H1 (cell line): ENCODE data around the gene TTYH2. TPM values are rescaled to one million over a fixed set of nuclear protein-coding genes. Genes with fewer than 3 reads are reported as not detected.

Experiments
- CBX5 ChIP-seq: fragments of 300-800, 300-1000 bp; sonication (generic); IDR thresholded peaks from 2 replicates; pipeline ENCODE4 v1.7.1; 2016; ENCODE audit warnings: antibody characterized with exemption, low read length, low read depth
- POLR2A ChIP-seq, 2 experiments: IDR thresholded peaks; 1 replicate in 1 of 2; 2 replicates in 1 of 2; pipeline ENCODE4 v1.6.1; 2011; ENCODE audit warnings: low read depth in 2 of 2, low read length in 2 of 2, mild to moderate bottlenecking in 2 of 2; ENCODE audit errors: control extremely low read depth in 1 of 2
- SIRT6 ChIP-seq: IDR thresholded peaks from one replicate; pipeline ENCODE4 v1.7.1; 2012; ENCODE audit warnings: low read length, inconsistent platforms
- SP4 ChIP-seq: IDR thresholded peaks from 2 replicates; pipeline ENCODE4 v1.6.1; 2012; ENCODE audit warnings: low read length, inconsistent platforms
- polyA plus RNA-seq, 7 experiments: library from polyadenylated mRNA; depleted of rRNA in 3 of 7; stranded (reverse) in 5 of 7; unstranded in 2 of 7; fragments of >200 nt in 5 of 7; fragments of 200-250 nt in 2 of 7; gene quantifications; 1 replicate in 5 of 7; 2 replicates in 1 of 7; 4 replicates in 1 of 7; pipeline versions ENCODE4 v1.2.1 to v1.2.3, GENCODE V29; 2011 to 2013; ENCODE audit warnings: missing spikeins in 2 of 7, mixed read lengths in 2 of 7
- total RNA-seq: library from RNA; stranded (reverse); fragmentation: NEBNext Ultra II Directional; extraction: Animal tissue kit (Norgen Biotek cat#: 25700); gene quantifications from 2 replicates; pipeline ENCODE4 v1.2.1, GENCODE V29; 2021
- TF ChIP-seq, protein P1 (sequence below): fragments of 300-600 bp; sonication (generic); IDR thresholded peaks from 2 replicates; pipeline ENCODE4 v1.7.1; 2012; ENCODE audit warnings: low read length, moderate library complexity, mild to moderate bottlenecking, inconsistent platforms; ENCODE audit not compliant: insufficient replicate concordance

TTYH2 gene
- total and polyA plus RNA-seq, 2 of the 8 experiments (the other 6 are each of a cell fraction or from before 2014, with no cell fraction given) = 3.2 to 9.2 TPM

DNA sequence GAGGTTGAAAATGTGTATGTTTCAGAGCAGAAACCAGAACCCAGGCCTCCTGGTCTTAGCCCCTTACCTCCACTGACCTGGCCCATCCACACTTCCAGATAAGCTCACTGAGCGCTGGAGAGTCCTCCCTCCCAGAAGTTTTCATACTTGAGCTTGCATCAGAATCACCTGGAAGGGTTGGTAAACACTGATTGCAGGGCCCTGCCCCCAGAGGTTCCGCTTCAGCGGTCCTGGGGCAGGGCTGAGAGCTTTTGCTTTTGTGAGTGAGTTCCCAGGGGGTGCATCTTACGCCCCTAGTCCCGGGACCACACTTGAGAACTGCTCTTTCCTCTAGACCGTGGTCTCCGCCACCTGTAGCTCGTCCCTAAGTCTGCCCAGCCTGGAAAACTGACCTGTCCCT lies 20.6 kb downstream of the TTYH2 start (continued):
- TF ChIP-seq, protein P1, sequence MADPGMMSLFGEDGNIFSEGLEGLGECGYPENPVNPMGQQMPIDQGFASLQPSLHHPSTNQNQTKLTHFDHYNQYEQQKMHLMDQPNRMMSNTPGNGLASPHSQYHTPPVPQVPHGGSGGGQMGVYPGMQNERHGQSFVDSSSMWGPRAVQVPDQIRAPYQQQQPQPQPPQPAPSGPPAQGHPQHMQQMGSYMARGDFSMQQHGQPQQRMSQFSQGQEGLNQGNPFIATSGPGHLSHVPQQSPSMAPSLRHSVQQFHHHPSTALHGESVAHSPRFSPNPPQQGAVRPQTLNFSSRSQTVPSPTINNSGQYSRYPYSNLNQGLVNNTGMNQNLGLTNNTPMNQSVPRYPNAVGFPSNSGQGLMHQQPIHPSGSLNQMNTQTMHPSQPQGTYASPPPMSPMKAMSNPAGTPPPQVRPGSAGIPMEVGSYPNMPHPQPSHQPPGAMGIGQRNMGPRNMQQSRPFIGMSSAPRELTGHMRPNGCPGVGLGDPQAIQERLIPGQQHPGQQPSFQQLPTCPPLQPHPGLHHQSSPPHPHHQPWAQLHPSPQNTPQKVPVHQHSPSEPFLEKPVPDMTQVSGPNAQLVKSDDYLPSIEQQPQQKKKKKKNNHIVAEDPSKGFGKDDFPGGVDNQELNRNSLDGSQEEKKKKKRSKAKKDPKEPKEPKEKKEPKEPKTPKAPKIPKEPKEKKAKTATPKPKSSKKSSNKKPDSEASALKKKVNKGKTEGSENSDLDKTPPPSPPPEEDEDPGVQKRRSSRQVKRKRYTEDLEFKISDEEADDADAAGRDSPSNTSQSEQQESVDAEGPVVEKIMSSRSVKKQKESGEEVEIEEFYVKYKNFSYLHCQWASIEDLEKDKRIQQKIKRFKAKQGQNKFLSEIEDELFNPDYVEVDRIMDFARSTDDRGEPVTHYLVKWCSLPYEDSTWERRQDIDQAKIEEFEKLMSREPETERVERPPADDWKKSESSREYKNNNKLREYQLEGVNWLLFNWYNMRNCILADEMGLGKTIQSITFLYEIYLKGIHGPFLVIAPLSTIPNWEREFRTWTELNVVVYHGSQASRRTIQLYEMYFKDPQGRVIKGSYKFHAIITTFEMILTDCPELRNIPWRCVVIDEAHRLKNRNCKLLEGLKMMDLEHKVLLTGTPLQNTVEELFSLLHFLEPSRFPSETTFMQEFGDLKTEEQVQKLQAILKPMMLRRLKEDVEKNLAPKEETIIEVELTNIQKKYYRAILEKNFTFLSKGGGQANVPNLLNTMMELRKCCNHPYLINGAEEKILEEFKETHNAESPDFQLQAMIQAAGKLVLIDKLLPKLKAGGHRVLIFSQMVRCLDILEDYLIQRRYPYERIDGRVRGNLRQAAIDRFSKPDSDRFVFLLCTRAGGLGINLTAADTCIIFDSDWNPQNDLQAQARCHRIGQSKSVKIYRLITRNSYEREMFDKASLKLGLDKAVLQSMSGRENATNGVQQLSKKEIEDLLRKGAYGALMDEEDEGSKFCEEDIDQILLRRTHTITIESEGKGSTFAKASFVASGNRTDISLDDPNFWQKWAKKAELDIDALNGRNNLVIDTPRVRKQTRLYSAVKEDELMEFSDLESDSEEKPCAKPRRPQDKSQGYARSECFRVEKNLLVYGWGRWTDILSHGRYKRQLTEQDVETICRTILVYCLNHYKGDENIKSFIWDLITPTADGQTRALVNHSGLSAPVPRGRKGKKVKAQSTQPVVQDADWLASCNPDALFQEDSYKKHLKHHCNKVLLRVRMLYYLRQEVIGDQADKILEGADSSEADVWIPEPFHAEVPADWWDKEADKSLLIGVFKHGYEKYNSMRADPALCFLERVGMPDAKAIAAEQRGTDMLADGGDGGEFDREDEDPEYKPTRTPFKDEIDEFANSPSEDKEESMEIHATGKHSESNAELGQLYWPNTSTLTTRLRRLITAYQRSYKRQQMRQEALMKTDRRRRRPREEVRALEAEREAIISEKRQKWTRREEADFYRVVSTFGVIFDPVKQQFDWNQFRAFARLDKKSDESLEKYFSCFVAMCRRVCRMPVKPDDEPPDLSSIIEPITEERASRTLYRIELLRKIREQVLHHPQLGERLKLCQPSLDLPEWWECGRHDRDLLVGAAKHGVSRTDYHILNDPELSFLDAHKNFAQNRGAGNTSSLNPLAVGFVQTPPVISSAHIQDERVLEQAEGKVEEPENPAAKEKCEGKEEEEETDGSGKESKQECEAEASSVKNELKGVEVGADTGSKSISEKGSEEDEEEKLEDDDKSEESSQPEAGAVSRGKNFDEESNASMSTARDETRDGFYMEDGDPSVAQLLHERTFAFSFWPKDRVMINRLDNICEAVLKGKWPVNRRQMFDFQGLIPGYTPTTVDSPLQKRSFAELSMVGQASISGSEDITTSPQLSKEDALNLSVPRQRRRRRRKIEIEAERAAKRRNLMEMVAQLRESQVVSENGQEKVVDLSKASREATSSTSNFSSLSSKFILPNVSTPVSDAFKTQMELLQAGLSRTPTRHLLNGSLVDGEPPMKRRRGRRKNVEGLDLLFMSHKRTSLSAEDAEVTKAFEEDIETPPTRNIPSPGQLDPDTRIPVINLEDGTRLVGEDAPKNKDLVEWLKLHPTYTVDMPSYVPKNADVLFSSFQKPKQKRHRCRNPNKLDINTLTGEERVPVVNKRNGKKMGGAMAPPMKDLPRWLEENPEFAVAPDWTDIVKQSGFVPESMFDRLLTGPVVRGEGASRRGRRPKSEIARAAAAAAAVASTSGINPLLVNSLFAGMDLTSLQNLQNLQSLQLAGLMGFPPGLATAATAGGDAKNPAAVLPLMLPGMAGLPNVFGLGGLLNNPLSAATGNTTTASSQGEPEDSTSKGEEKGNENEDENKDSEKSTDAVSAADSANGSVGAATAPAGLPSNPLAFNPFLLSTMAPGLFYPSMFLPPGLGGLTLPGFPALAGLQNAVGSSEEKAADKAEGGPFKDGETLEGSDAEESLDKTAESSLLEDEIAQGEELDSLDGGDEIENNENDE = no peak
- TF ChIP-seq SP4 (no peak), POLR2A (IDR thresholded peaks at IDR 0.05; ENCODE audit: control extremely low read depth in 1 of 2, low read depth in 2 of 2, low read length in 2 of 2) (no peak), CBX5 (no peak), SIRT6 (no peak)
